ENCODE measurements around the gene HOXD9. TPM values are rescaled to one million over a fixed set of nuclear protein-coding genes. Genes with fewer than 3 reads are reported as not detected.

Gene HOXD9
- total RNA-seq, 2 experiments from 2014 or later, result not detected

DNA sequence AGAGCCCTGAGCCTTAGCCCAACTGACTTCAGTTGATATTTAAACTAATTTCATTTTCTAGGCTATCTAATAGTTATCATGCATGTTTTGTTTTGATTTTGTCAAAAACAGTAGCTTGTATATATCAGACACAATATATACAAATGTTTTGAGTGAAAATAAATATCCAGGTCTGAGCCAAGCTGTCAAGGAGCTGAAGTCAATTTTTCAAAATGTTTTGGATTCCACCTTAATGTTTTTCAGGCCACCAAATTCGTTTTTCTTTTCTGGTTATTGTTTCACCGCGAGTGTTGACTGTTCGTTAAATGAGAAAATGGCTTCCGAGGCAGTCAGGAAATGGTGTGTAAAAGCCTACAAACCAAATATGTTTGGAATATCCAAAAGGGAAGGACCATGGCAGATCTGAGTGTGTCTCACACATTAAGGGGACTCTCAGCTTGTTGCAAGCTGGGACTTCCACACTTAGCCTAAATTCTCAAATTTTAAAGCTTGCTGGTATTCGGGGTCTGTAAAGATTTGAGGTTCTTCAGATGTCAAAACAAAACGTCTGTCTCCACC lies 20.1 kb upstream of the HOXD9 start:
- H3K4me1 Mint-ChIP-seq (ENCODE audit: low read depth), result peaks cover 5% of the 10 kb centered on the region
- DNase-seq, result no peak
- H3K36me3 Mint-ChIP-seq (ENCODE audit: low read depth), result peaks cover 6% of the 10 kb centered on the region
- peaks cover 85% of the 10 kb centered on the region for H3K27me3 Mint-ChIP-seq (ENCODE audit: low read depth)
- no peak overlapping the region for H3K27ac Mint-ChIP-seq
- H3K9me3 Mint-ChIP-seq (ENCODE audit: insufficient read depth), result no peaks in the 10 kb centered on the region
- no peak overlapping the region for H3K4me3 Mint-ChIP-seq
- ChIA-PET CTCF (interaction anchor here (1.0 to 1.1 kb wide), 4 partner anchors 8 to 64 kb away, joined by 3 to 4 read pairs (median 4); no protein-coding TSS in a partner anchor), POLR2A (no interaction called here)
- no peak for ATAC-seq

GRCh38 chr2:176103194-176103593 lies 19.3 kb upstream of the HOXD9 start:
- Mint-ChIP-seq H3K27ac (no peak overlapping the region), H3K4me1 (ENCODE audit: low read depth) (peaks cover 5% of the 10 kb centered on the region), H3K27me3 (ENCODE audit: low read depth) (peaks cover 79% of the 10 kb centered on the region), H3K4me3 (no peak overlapping the region), H3K36me3 (ENCODE audit: low read depth) (peaks cover 6% of the 10 kb centered on the region), H3K9me3 (ENCODE audit: insufficient read depth) (no peaks in the 10 kb centered on the region)
- ChIA-PET CTCF (interaction anchor here (1.1 kb wide), 1 partner anchor 63 kb away, joined by 3 read pairs; no protein-coding TSS in a partner anchor), POLR2A (no interaction called here)
- no peak for ATAC-seq
- no peak for DNase-seq

GRCh38 chr2:176103742-176104315 lies 18.7 kb upstream of the HOXD9 start:
- DNase-seq (no peak), ATAC-seq (no peak)
- Mint-ChIP-seq H3K27me3 (ENCODE audit: low read depth) (peaks cover 78% of the 10 kb centered on the region), H3K4me3 (no peak overlapping the region), H3K4me1 (ENCODE audit: low read depth) (peaks cover 7% of the 10 kb centered on the region), H3K9me3 (ENCODE audit: insufficient read depth) (no peaks in the 10 kb centered on the region), H3K36me3 (ENCODE audit: low read depth) (peaks cover 6% of the 10 kb centered on the region), H3K27ac (no peak overlapping the region)
- CTCF ChIA-PET, result interaction anchor here (1.1 kb wide), 1 partner anchor 21 kb away, joined by 4 read pairs; no protein-coding TSS in a partner anchor
- POLR2A ChIA-PET, result interaction anchor here (1.0 kb wide), 1 partner anchor 10 kb away, joined by 3 read pairs; no protein-coding TSS in a partner anchor

- no peak overlapping the region for H3K27ac Mint-ChIP-seq
- DNase-seq, result no peak
- CTCF ChIA-PET, result interaction anchor here (0.7 to 1.1 kb wide), 3 partner anchors 22 to 29 kb away, joined by 3 to 4 read pairs (median 3); no protein-coding TSS in a partner anchor
- H3K27me3 Mint-ChIP-seq (ENCODE audit: low read depth), result peaks cover 79% of the 10 kb centered on the region
- H3K4me1 Mint-ChIP-seq (ENCODE audit: low read depth), result peaks cover 10% of the 10 kb centered on the region
- no peak for ATAC-seq
- H3K36me3 Mint-ChIP-seq (ENCODE audit: low read depth), result peaks cover 7% of the 10 kb centered on the region
- H3K9me3 Mint-ChIP-seq (ENCODE audit: insufficient read depth), result no peaks in the 10 kb centered on the region
- POLR2A ChIA-PET, result interaction anchor here (1.0 kb wide), 1 partner anchor 10 kb away, joined by 3 read pairs; no protein-coding TSS in a partner anchor
- no peak overlapping the region for H3K4me3 Mint-ChIP-seq
Observed at GRCh38 chr2:176104316-176105077, 18.0 kb upstream of the HOXD9 start.

DNA sequence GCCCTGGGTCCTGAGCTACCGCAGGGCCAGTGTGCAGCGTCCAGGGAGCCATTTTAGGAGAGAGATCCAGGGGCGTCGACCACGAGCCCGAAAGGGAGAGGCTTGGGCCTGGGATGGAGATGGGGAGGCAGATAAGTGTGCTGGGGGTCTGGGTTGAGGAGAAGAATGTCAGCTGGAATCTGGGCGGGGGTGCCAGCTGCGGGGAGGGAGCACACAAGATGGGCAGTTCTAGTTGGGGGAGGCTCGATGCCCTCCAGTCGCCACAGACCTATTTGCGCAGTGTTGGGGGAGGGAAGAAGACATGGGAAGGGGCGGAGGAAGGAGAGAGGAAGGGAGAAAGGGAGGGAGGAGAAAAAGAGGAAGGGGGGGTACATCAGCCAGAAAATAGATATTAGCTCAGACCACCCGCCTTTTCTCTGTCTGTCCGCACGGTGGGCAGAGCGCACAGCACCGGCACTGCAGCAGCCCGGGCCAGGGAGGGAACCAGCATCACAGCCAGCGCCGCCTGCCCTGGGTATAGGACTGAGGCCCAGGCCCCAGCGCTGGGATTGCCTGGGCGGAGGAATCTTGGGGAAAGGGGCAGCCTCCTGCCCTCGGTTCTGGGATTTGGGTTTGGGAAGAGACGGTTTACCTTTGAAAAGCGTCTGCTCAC lies 17.3 kb upstream of the HOXD9 start:
- Mint-ChIP-seq H3K27me3 (ENCODE audit: low read depth) (peaks cover 82% of the 10 kb centered on the region), H3K9me3 (ENCODE audit: insufficient read depth) (no peaks in the 10 kb centered on the region), H3K36me3 (ENCODE audit: low read depth) (peaks cover 6% of the 10 kb centered on the region), H3K27ac (peak overlapping the region; percentile 55), H3K4me3 (no peak overlapping the region), H3K4me1 (ENCODE audit: low read depth) (peaks cover 10% of the 10 kb centered on the region)
- POLR2A ChIA-PET, result no interaction called here
- DNase-seq (no peak), ATAC-seq (no peak)
- CTCF ChIA-PET, result interaction anchor here (0.7 to 0.8 kb wide), 2 partner anchors 21 to 30 kb away, joined by 3 read pairs; no protein-coding TSS in a partner anchor

DNA sequence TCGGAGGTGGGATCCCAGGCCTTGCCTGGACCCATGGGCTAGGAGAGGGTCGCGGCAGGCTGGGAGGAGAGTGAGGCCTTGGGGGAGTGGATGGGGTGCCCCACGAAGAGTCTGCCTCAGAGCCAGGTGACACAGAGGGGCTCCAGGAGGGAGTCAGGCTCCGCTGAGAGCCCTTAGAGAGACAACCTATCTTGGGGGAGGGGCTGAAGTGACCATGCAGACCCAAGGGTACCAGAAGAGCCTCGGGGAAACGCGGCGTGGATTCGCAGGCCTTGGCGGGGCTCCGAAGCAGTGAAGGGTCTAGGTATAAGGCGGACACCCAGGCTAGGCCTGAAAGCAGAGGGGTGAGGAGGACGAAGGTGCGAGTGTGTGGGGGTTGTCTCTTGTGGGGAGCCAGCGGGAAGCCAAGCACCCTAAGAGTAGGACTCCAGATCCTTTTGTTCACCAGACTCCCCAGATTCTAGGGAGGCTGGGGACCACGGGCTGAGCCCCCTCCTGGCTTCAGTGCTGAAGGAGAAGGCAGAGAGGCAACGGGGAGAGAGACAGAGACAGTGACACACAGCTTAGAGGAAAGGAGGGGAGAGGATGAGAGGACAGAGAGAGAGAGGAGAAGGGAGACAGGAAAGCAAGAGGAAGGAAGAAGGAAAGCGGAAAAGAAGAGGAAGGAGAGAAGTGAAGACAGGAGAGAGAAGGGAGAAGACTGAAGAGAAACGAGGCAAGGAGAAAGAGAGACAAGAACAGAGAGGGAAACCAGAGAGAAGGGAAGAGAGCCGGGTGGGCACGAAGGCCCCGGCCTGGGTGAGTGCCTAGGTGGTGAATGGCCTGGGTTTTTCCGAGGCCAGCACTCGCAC lies 16.6 kb upstream of the HOXD9 start:
- Mint-ChIP-seq H3K4me3 (peak overlapping the region; percentile 33), H3K27ac (peak overlapping the region; percentile 74), H3K4me1 (ENCODE audit: low read depth) (peaks cover 10% of the 10 kb centered on the region), H3K9me3 (ENCODE audit: insufficient read depth) (no peaks in the 10 kb centered on the region), H3K27me3 (ENCODE audit: low read depth) (peaks cover 80% of the 10 kb centered on the region), H3K36me3 (ENCODE audit: low read depth) (peaks cover 6% of the 10 kb centered on the region)
- ATAC-seq (no peak), DNase-seq (no peak)
- ChIA-PET POLR2A (no interaction called here), CTCF (no interaction called here)

DNA sequence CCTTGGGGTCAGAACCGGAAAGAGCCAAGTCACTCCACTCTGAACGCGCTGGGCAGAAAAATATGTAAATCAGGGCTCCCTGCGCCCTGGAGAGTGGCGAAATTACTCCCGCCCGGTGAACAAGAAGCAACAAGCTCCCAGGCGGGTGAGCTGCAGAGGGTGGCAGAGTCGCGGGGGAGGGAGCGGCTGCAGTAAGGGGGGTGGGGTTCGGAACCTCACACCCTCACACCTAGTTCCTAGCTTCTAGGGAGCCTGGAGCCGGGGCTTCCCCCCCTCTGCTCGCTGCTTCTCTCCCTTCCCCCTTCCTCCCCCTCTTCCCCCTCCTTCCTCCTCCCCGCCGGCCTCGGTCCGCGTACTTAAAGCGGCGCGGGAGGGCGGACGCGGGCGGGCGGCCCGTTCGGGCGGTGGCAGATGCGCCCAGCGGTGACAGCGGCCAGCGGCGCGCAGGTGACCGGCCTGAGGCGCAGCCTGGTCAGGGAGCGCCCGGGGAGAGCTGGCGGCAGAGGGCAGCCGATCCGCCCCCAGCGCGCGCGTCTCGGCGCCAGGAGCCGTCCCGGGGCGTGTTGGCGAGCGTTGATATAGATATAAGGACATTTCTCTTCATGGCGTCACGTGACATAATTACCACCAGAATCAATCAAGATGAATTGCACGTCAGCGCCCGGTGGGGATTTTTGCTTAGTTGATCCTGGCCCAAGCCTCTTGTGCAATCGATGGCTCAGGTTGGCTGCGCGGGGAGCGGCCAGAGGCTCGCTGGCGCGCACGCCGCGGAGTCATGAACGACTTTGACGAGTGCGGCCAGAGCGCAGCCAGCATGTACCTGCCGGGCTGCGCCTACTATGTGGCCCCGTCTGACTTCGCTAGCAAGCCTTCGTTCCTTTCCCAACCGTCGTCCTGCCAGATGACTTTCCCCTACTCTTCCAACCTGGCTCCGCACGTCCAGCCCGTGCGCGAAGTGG lies 15.7 kb upstream of the HOXD9 start, which contains the start of gene HOXD11:
HOXD11 (plus strand) TSS at position 700 of the 959 bp plus-strand sequence; CDS start at position 776, 76 bp downstream.
- ChIA-PET POLR2A (no interaction called here), CTCF (no interaction called here)
- H3K9me3 Mint-ChIP-seq (ENCODE audit: insufficient read depth), result no peaks in the 10 kb centered on the region
- H3K36me3 Mint-ChIP-seq (ENCODE audit: low read depth), result peaks cover 8% of the 10 kb centered on the region
- peak within 1 kb of the TSS; percentile 74 for H3K27ac Mint-ChIP-seq
- DNase-seq, result no peak
- ATAC-seq, result no peak
- peaks cover 80% of the 10 kb centered on the region for H3K27me3 Mint-ChIP-seq (ENCODE audit: low read depth)
- peak within 1 kb of the TSS; percentile 33 for H3K4me3 Mint-ChIP-seq
- peaks cover 10% of the 10 kb centered on the region for H3K4me1 Mint-ChIP-seq (ENCODE audit: low read depth)

DNA sequence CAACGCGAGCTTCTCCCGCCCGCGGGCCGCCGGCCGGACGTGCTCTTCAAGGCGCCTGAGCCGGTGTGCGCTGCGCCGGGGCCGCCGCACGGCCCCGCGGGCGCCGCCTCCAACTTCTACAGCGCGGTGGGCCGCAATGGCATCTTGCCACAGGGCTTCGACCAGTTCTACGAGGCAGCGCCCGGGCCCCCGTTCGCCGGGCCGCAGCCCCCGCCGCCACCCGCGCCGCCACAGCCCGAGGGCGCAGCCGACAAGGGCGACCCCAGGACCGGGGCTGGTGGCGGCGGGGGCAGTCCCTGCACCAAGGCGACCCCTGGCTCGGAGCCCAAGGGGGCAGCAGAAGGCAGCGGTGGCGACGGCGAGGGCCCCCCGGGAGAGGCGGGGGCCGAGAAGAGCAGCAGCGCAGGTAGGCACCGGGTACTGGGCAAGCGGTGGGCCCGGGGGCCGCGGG lies 14.8 kb upstream of the HOXD9 start:
- Mint-ChIP-seq H3K27me3 (ENCODE audit: low read depth) (peaks cover 79% of the 10 kb centered on the region), H3K9me3 (ENCODE audit: insufficient read depth) (no peaks in the 10 kb centered on the region), H3K4me3 (no peak overlapping the region), H3K4me1 (ENCODE audit: low read depth) (peaks cover 10% of the 10 kb centered on the region), H3K36me3 (ENCODE audit: low read depth) (peaks cover 9% of the 10 kb centered on the region), H3K27ac (no peak overlapping the region)
- ChIA-PET POLR2A (no interaction called here), CTCF (no interaction called here)
- no peak for DNase-seq
- no peak for ATAC-seq

DNA sequence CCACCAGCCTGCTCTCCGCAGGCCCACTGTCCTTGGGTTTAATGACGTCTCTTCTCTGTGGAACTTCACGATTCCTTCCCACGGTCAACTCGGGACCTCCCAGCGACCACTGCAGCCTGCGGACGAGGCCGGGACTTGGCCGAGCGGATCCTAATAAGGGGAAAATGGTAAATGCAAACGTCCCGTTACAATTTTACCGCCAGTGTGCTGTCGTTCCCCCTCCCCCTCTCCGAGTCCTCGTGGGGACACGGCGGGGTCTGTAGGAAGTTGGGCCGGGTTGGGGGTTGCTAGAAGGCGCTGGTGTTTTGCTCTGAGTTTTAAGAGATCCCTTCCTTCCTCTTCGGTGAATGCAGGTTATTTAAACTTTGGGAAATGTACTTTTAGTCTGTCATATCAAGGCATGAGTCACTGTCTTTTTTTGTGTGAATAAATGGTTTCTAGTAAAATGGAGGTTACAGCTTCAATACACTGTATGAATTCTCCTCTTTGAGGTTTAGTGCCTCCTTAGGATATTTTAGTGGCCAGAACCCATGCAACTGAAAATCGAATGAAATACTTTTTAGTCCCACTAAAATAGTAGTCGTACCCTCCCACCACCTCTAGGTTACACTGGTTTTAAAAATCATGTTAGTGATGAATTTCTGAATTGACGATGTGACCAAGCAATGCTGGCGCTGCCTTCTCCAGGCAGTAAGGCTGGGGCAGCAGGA lies 13.2 kb upstream of the HOXD9 start:
- peaks cover 80% of the 10 kb centered on the region for H3K27me3 Mint-ChIP-seq (ENCODE audit: low read depth)
- peaks cover 10% of the 10 kb centered on the region for H3K4me1 Mint-ChIP-seq (ENCODE audit: low read depth)
- ChIA-PET CTCF (interaction anchor here (1.3 to 2.3 kb wide), 2 partner anchors 11 to 18 kb away, joined by 3 to 8 read pairs; no protein-coding TSS in a partner anchor), POLR2A (no interaction called here)
- peak overlapping the region; percentile 1 for H3K4me3 Mint-ChIP-seq
- no peak for DNase-seq
- peak overlapping the region; percentile 37 for H3K27ac Mint-ChIP-seq
- no peak for ATAC-seq
- peaks cover 4% of the 10 kb centered on the region for H3K9me3 Mint-ChIP-seq (ENCODE audit: insufficient read depth)
- peaks cover 9% of the 10 kb centered on the region for H3K36me3 Mint-ChIP-seq (ENCODE audit: low read depth)

- peaks cover 80% of the 10 kb centered on the region for H3K27me3 Mint-ChIP-seq (ENCODE audit: low read depth)
- CTCF ChIA-PET, result interaction anchor here (0.6 to 2.3 kb wide), 5 partner anchors 10 to 444 kb away, joined by 3 to 8 read pairs (median 3); no protein-coding TSS in a partner anchor
- H3K9me3 Mint-ChIP-seq (ENCODE audit: insufficient read depth), result peaks cover 4% of the 10 kb centered on the region
- H3K36me3 Mint-ChIP-seq (ENCODE audit: low read depth), result peaks cover 9% of the 10 kb centered on the region
- ATAC-seq (no peak), DNase-seq (no peak)
- POLR2A ChIA-PET, result no interaction called here
- peaks cover 10% of the 10 kb centered on the region for H3K4me1 Mint-ChIP-seq (ENCODE audit: low read depth)
- H3K4me3 Mint-ChIP-seq, result no peak overlapping the region
- H3K27ac Mint-ChIP-seq, result no peak overlapping the region
Observed at GRCh38 chr2:176109946-176110345, 12.6 kb upstream of the HOXD9 start.
